Midbrain (tissue), 1 donor: Measurements from ENCODE around the gene IFT43.
"Not testable (repeated sequence)": the region's sequence is repeated elsewhere in the genome, so short reads cannot be mapped to it uniquely, and the experiment has no call there.

Source experiments
- DNase-seq: peaks from one replicate; lab custom pipeline; 2025; lab: John Stamatoyannopoulos, UW

Gene IFT43

GRCh38 chr14:75980856-75981255, 4.7 kb upstream of the IFT43 start:
- no peak for DNase-seq

DNA sequence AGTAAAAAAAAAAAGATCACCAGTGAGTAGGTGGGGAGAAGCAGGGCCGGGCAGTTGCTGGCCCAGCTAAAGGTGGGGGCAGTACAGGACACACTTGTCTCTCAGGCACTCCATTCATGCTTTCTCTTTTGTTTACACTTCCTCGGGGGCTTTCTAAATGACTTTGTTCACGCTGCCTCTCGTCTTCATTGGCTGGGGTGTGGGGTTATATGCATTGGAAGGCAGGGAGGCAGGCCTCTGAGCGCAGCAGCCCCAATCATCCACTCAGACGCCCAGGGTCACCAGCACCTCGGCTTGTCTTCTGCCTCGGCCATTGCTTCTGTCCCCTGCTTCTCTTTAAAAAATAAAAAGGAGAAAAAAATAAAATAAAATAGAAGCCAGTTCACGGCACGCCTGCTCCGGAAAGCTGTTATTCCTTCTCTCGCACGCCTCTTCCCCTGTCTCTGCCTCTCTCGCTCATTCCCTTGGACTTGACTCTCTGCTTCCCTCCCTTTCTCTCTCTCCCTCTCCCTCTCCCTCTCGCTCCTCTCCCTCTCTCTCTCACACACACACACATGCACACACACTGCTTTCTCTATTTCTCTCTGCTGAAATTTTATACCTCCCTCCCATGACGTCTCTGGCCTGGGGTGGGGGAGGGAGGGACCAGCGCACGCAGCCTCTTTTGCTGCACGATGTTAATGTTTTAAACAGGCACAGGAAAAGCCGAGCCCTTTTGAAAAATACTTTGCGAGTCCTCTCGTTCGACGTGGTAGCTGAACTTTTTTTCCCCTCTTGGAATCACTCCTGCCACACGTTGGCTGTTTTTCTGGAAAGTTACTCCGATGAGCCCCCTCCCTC, 3.9 kb upstream of the IFT43 start, which contains the start of gene TGFB3:
Gene TGFB3 (minus strand): TSS at position 570 of the 840 bp plus-strand sequence. CDS start 1,102 bp downstream, outside the sequence.
- peak; percentile 73 for DNase-seq

GRCh38 chr14:75982266-75983018, 3.1 kb upstream of the IFT43 start:
- DNase-seq, result peak; percentile 87

GRCh38 chr14:75983019-75983358, 2.6 kb upstream of the IFT43 start:
- no peak for DNase-seq

- DNase-seq, result no peak
Observed at GRCh38 chr14:75984674-75985073, 889 bp upstream of the IFT43 start.

DNA sequence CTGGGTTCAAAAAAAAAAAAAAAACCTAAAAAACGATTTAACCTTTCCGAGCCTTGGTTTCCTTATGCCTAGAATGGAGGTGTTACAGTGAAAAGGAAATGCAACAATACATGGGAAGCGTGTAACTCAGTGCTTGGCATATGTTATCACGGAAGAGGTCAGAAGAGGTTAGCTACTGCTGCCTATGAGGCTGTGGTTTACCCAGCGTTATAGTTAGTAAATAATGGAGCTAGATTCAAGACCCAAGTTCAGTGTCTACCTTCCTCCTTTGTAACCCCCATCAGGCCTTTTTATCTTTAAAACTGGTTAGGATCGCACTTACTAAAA, 839 bp downstream of the IFT43 start:
- DNase-seq, result no peak

GRCh38 chr14:75987201-75987970, 1.8 kb downstream of the IFT43 start:
- DNase-seq, result no peak

- no peak for DNase-seq
Observed at GRCh38 chr14:75989134-75989533, 3.6 kb downstream of the IFT43 start.

- DNase-seq, result no peak
Observed at GRCh38 chr14:75990297-75990696, 4.7 kb downstream of the IFT43 start.

- no peak for DNase-seq
Observed at GRCh38 chr14:75991753-75992152, 6.2 kb downstream of the IFT43 start.

- no peak for DNase-seq
Observed at GRCh38 chr14:75993567-75994041, 8.0 kb downstream of the IFT43 start.

DNA sequence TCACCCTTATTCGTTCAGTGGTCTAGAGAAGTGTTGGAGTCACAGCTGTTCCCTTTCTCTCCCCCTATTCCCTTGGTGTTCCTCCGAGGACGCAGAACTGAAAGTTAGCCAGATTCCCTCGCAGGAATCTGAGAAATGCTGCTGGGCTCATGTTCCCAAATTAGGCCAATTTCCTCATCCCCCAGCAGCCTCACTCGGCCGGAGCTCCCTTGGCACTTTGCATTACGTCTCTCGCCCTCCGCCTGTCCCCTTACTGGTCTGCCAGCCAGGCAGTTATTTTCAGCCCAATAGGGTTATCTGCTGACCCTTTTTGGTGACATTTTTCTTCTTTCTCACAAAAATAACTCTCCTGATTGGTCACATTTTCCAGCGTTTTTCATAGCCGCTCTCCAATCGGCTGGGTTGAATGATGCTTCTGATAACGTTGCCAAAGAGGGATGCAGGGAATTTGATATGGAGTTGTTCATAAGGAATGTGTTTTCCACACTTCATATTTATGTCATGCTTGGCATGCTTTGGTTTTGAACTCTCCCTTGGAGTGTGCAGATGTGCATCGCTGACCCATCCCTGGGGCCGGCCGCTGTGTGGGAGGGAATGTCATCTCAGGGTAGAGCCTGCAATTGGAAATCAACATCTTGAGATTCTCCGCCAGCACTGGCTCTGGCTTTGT, 9.9 kb downstream of the IFT43 start:
- no peak for DNase-seq

- no peak for DNase-seq
Observed at GRCh38 chr14:75996488-75996887, 10.9 kb downstream of the IFT43 start.

GRCh38 chr14:75999511-76000190, 14.1 kb downstream of the IFT43 start:
- DNase-seq, result no peak

GRCh38 chr14:76002383-76002782, 16.8 kb downstream of the IFT43 start:
- DNase-seq, result no peak

DNA sequence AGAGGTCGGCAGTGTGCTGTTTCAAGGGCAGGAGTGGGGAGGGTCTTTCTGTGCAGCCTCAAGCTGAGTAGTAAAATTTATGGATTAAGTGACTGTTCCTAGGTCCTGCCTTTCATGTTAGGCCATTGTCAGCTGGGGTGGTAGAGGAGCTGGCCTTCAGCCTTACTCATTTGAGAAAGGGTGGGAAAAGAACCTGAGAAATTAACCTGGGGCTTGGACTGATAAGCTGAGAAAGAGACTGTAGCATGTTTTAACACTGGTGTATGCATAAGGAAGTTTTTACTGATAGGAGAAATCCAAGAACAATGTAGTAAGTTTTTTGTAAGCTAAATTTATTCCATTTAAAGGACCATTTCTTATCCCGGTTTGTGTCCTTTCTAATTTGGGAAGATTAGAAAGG, 20.7 kb downstream of the IFT43 start:
- DNase-seq, result no peak

DNA sequence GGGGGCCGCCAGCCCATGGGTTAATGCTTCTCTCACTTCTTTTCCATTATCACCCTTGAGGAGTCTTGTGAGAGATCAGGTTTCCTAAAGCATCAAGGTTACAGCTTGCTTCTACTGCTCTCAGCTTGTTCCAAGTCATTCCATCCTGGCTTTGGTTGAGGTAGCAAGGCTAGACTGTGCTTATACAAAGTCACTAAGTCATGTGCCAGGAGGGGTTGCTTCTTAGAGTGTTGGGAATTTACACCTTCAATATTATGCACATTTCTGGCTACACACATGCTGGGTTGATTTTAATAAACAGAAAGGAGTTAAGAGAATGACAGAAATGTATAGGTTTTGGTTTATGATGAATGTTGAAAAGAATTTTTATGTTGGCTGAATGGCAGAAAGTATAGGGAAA, 21.8 kb downstream of the IFT43 start:
- DNase-seq, result no peak

DNA sequence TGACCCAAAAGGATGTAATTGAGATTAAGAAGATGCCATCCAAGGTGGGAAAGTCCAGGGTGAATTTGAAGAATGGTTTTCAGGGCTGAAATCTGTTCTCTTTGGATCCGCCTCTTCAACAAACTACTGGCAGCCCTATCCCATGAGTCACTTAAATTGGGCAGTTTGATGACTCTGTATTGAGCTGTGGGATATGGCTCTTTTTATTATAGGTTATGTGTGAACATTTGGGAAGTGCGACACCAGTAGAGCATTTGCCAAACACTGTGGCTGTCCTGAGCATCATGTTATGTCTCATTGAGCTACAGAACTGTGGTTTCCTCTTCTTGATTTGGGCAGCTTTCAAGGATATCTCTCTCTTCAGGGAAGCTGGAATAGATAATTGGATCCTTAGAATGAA, 22.3 kb downstream of the IFT43 start:
- DNase-seq, result no peak

- DNase-seq, result not testable (repeated sequence)
Observed at GRCh38 chr14:76009627-76010026, 24.1 kb downstream of the IFT43 start.

DNA sequence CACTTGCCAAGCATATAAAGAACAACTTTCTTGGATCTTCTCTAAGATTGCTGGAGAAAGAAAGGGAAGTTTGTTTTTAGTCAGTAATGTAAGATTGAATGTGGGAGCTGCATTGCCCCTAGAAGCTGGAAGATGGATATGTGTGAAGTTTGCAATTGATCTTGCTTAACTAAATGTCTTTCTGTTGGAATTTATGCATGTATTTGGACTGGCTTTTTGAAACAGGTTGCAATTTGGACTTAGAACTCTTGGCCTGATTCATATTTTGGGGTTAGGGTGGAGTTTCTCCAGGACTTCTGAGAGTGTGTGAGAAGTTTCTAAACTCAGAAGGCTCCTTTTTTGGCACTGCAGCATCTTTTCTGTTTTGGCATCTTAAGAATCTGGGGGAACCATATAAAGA, 26.4 kb downstream of the IFT43 start:
- no peak for DNase-seq

DNA sequence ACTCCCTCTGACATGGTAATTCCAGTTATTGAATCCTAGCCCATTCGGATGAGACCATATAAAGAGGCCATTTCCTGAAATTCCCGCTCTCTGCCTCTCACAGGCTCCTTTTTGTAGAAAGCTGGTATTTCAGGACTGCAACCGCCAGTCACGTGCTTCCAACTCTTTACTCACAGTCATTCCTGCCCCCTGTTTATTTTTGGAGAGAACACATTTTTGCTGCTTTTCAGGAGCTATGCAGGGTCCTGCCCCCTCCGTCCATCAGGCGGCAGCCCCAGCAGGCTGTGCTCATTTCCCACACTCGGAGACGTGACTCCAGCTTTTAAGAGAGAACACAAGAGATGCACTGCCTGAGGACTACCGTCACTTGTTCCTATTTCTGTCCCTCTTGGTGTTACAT, 26.8 kb downstream of the IFT43 start:
- no peak for DNase-seq
